Activated CD4-positive, alpha-beta T cell treated with anti-CD3 and anti-CD28 coated beads, Interleukin-2, amount 50 U/mL, for 4 hours (primary cell): ENCODE results near the gene VWA3B.

Source experiments
- DNase-seq, 2 experiments: peaks; one replicate each; pipeline ENCODE4 v3.0.0-alpha.2; 2020

The VWA3B gene

GRCh38 chr2:98175811-98176210 is 88.8 kb downstream of the VWA3B start:
- no peak for DNase-seq

GRCh38 chr2:98177286-98177685 is 90.3 kb downstream of the VWA3B start:
- no peak for DNase-seq

GRCh38 chr2:98177986-98178385 is 91.0 kb downstream of the VWA3B start:
- no peak for DNase-seq

DNA sequence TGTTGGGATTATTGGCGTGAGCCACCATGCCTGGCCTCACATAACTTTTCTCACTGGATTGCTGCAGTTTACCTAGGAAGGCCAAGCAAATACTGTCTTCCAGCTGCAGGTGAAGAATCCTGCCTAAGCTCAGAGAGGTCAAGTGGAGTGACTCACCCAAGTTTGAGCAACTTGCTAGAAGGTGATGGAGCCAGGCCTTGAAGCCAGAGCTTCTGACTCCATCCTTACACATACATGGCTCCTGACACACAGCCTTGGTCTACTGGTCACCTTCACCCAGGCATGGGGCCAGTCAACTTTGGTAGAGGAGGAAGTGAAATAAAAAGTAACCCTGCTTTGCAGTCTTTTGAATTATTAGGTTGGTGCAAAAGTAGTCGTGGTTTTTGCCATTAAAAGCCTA is 93.5 kb downstream of the VWA3B start:
- DNase-seq = no peak

- no peak for DNase-seq
Observed at GRCh38 chr2:98181346-98181745, 94.4 kb downstream of the VWA3B start.

- DNase-seq = no peak
Observed at GRCh38 chr2:98185801-98186200, 98.8 kb downstream of the VWA3B start.

- DNase-seq = no peak
Observed at GRCh38 chr2:98187194-98187593, 100.2 kb downstream of the VWA3B start.

DNA sequence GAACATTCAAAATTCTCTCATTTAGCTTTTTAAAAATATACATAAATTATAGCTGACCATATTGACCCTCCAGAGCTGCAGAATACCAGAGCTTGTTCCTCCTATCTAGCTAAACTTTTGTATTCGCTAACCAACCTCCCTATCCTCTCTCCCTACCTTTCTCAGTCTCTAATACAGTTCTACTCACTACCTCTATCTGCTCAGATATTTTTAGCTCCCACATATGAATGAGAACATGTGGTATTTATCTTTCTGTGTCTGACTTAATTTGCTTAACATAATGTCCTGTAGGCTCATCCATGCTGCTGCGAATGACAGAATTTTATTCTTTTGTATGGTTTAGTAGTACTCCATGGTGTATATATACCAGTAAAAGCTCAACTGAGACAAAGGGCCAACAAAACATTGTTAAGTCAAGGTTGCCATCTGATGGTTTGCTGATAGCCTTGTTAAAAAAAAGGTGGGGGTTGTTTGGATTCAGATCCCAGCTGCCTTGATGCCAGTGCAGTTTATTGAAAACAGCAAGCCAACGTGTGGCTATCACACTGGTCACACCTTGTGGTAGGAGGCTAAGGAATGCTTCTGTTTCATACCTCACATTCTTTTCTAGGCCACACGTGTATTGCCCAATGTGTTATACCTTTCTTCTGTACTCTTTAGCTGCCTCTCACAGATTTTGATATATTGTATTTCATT is 101.5 kb downstream of the VWA3B start:
- DNase-seq = no peak

DNA sequence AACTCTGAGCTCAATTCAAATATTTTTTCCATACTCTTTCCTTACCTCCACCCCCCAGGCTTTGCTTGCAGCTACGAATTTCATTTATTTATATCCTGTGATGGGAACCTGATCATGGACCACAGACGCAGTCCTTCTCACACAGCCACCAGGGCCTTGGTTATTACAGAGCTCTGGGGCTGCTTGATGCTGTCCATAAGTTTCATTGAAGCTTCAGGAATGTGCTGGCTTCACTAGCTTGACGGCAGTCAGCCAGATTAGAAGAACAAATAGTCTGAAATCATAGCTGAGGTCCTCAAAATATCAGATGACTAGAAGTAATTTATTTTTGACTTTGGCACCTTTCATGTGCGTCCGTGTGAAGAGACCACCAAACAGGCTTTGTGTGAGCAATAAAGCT is 104.9 kb downstream of the VWA3B start:
- no peak for DNase-seq

GRCh38 chr2:98201576-98201975 is 114.6 kb downstream of the VWA3B start:
- no peak for DNase-seq

- no peak for DNase-seq
Observed at GRCh38 chr2:98205889-98206288, 118.9 kb downstream of the VWA3B start.

GRCh38 chr2:98212092-98213000 is 125.4 kb downstream of the VWA3B start:
- DNase-seq = no peak

- DNase-seq = no peak
Observed at GRCh38 chr2:98216616-98217015, 129.6 kb downstream of the VWA3B start.

DNA sequence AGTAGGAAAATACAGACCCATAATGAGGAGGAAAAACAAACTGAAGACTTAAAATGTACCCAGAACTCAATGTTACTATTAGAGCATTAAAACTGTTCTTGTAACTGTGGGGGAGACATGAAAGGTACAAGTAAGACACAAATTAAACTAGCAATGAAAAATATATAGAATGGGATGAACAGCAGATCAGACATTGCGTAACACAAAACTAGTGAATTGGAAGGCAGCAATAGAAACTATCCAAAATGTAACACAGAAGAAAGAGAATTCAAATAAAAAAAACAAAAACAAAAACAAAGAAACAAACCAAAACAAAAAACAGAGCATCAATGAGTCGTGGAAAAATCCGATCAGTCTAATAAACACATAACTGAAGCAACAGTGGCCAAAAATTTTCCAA is 132.2 kb downstream of the VWA3B start:
- no peak for DNase-seq

GRCh38 chr2:98233941-98234340 is 147.0 kb downstream of the VWA3B start:
- no peak for DNase-seq

- no peak for DNase-seq
Observed at GRCh38 chr2:98234776-98235175, 147.8 kb downstream of the VWA3B start.

GRCh38 chr2:98236935-98237334 is 150.0 kb downstream of the VWA3B start:
- no peak for DNase-seq

DNA sequence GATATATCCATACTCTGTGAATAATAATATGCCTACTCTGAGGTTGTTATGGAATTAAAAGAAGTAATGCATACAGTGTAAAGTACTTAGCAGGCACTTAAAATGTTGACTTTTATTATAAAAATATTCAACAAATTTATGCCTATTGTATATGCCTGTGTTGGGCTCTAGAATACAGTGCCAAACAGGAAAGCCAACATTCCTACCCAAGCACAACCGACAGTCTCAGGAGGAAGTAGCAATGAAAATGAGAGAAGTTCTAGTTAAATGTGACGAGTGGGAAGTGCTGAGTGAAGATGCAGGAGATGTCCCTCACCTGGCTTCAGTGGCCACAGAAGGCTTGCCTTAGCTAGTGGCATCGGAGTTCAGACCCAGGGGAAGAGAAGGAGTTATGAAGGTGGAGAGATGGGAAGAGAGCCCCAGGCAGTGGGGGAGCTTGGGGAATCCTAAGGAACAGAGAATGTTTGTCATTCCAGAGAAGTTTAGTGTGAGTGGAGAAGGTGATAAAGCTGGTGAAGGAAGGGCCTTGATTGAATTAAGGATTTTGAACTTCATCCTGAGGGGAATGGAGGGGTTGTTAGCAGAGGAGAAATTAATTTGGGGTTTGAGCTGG is 153.9 kb downstream of the VWA3B start:
- no peak for DNase-seq

- no peak for DNase-seq
Observed at GRCh38 chr2:98241592-98241991, 154.6 kb downstream of the VWA3B start.

DNA sequence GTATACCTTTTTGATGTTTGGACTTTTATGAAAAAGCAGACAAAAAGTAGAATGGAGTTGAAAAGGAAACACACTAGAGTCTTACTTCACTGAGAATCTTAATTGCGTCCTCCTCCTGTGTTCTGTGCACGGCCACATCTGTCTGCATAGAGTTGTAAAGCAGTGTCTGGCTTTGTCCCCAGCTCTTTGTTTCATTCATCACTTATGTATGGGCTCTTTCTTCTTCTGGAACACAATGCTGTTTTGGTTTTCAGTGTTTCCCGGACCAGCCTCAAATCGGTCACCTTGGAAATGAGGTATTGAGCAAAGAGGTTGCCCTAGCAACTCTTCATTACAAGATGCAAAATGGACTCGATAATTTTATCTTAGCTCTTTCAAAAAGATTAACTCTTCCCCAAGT is 155.0 kb downstream of the VWA3B start:
- DNase-seq = no peak

DNA sequence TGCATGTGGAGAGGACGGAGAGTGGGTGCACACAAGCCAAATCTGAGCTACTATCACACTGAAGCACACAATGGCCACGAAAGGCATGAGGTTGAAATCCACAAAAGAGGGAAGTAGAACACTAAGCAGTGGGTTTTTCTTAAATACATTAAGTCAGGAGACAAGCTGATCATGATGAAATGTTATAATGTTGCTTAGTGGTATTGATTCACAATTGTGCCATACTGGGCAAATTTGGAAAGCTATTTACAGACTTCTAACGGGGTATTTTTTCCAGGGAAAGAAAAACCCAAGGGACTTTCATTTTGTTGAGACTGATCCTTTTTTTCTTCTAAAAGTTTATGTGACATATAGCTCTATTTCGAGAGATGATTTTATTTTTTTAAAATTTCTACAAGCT is 158.5 kb downstream of the VWA3B start:
- DNase-seq = no peak

- no peak for DNase-seq
Observed at GRCh38 chr2:98247383-98247782, 160.4 kb downstream of the VWA3B start.

DNA sequence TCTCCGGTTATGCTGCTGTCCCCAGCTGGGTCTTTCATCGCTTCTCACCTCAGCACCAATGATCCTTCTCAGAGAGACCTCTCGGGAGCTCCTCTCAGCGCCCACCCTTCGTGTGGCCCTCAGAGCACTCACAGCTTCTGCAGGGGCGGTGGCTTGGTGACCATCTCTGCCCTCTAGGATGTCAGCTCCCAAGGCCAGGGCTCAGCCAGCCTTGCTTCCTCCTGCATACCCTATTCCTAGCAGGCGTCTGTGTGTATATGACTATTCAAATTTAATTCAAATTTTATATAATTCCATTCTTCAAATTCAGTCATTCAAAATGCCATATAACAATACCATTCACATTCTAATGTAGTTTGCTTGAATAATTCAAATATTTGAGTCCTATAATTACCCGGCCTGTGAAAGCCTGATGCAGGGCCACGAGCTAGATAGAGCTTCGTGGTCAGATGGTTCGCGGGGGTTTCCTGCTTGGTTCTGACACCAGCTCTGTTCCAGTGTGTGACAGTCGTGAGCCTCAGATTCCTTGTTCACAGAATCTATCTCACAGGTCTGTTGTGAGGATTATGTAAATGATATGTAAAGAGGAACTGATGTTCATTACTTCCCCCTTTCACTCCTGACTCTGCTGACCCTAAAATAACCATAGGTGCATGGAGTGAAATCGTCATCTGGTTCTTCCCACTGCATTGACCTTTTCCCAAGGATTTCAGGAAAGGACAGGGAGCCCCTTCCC is 165.2 kb downstream of the VWA3B start:
- DNase-seq = no peak
